GM19438 (cell line): ENCODE data around the gene METTL9.
"Not testable (repeated sequence)": the region's sequence is repeated elsewhere in the genome, so short reads cannot be mapped to it uniquely, and the experiment has no call there.

Experiments
- ATAC-seq: cut with Tn5 transposase; IDR thresholded peaks from one replicate; pipeline ENCODE4 v1.9.1; 2021; ENCODE audit warnings: low read depth; ENCODE audit not compliant: unreplicated experiment

Gene METTL9

GRCh38 chr16:21599122-21600030, at the start of gene METTL9:
METTL9 (plus strand) TSS chr16:21599577; CDS start chr16:21599734, 157 bp downstream.
- peak; percentile 90 for ATAC-seq

GRCh38 chr16:21549975-21550374, 49.4 kb upstream of the METTL9 start:
- ATAC-seq = not testable (repeated sequence)

GRCh38 chr16:21550435-21550834, 48.9 kb upstream of the METTL9 start:
- ATAC-seq = not testable (repeated sequence)

- ATAC-seq = not testable (repeated sequence)
These were observed 48.3 kb upstream of the METTL9 start for GRCh38 chr16:21551076-21551475.

- not testable (repeated sequence) for ATAC-seq
These were observed 47.8 kb upstream of the METTL9 start for GRCh38 chr16:21551600-21551999.

- ATAC-seq = not testable (repeated sequence)
These were observed 45.7 kb upstream of the METTL9 start for GRCh38 chr16:21553481-21554296.

- ATAC-seq = peak; percentile 96
These were observed 44.4 kb upstream of the METTL9 start for GRCh38 chr16:21554795-21555585.

GRCh38 chr16:21555621-21556020, 43.8 kb upstream of the METTL9 start:
- not testable (repeated sequence) for ATAC-seq

- not testable (repeated sequence) for ATAC-seq
These were observed 43.3 kb upstream of the METTL9 start for GRCh38 chr16:21556026-21556595.

GRCh38 chr16:21556651-21557241, 42.6 kb upstream of the METTL9 start:
- ATAC-seq = not testable (repeated sequence)

GRCh38 chr16:21560462-21560861, 38.9 kb upstream of the METTL9 start:
- no peak for ATAC-seq

GRCh38 chr16:21563676-21564075, 35.7 kb upstream of the METTL9 start:
- ATAC-seq = no peak

GRCh38 chr16:21564367-21564766, 35.0 kb upstream of the METTL9 start:
- ATAC-seq = not testable (repeated sequence)

GRCh38 chr16:21565507-21565860, 33.9 kb upstream of the METTL9 start:
- ATAC-seq = no peak

GRCh38 chr16:21565861-21566669, 33.3 kb upstream of the METTL9 start:
- ATAC-seq = no peak

GRCh38 chr16:21566891-21567414, 32.4 kb upstream of the METTL9 start:
- ATAC-seq = no peak

GRCh38 chr16:21567496-21567895, 31.9 kb upstream of the METTL9 start:
- not testable (repeated sequence) for ATAC-seq

GRCh38 chr16:21568502-21569189, 30.7 kb upstream of the METTL9 start:
- no peak for ATAC-seq
